ENCODE results near the gene STAM.

- TF ChIP-seq POLR2AphosphoS5 (IDR thresholded peaks at IDR 0.05) (no peak), EP300 (IDR thresholded peaks at IDR 0.05) (no peak)
Observed at GRCh38 chr10:17660921-17661320, 17.0 kb downstream of the STAM start.
